ENCODE measurements around the gene RSPH9.

GRCh38 chr6:43621078-43621835 lies 23.6 kb upstream of the RSPH9 start:
- TF ChIP-seq CTCF (IDR thresholded peaks at IDR 0.05) (no peak), POLR2A (IDR thresholded peaks at IDR 0.05) (no peak)
